Suprapubic skin (tissue), 4 donors: ENCODE results near the gene HSPB3. TPM values are rescaled to one million over a fixed set of nuclear protein-coding genes. Genes with fewer than 3 reads are reported as not detected.

Experiments used
- DNase-seq, 2 donors: peaks; one replicate each; pipeline ENCODE4 v3.0.0-alpha.2; 2019; ENCODE audit warnings: low spot score in 2 of 2
- H3K27ac ChIP-seq: fragments of 200-600 bp; sonication (generic); one replicate; pipeline ENCODE4 v1.5.1; 2019
- H3K27me3 ChIP-seq: fragments of 200-600 bp; sonication (generic); one replicate; pipeline ENCODE4 v1.5.1; 2019
- H3K36me3 ChIP-seq: fragments of 200-600 bp; sonication (generic); one replicate; pipeline ENCODE4 v1.5.1; 2019
- H3K4me1 ChIP-seq: fragments of 200-600 bp; sonication (generic); one replicate; pipeline ENCODE4 v1.5.1; 2019
- H3K4me3 ChIP-seq: fragments of 200-600 bp; sonication (generic); one replicate; pipeline ENCODE4 v1.5.1; 2019; ENCODE audit warnings: mild to moderate bottlenecking
- H3K9me3 ChIP-seq: fragments of 200-600 bp; sonication (generic); one replicate; pipeline ENCODE4 v1.5.1; 2019
- EP300 ChIP-seq: sonication (generic); formaldehyde crosslinking; IDR thresholded peaks from one replicate; pipeline ENCODE4 v1.6.1; 2017; ENCODE audit warnings: antibody characterized with exemption
- POLR2A ChIP-seq, 2 donors: fragments of 450-650 bp; IDR thresholded peaks; one replicate each; pipeline ENCODE4 v1.6.1; 2017; ENCODE audit warnings: antibody characterized with exemption in 2 of 2, mild to moderate bottlenecking in 2 of 2, moderate library complexity in 2 of 2
- POLR2AphosphoS5 ChIP-seq, 3 donors: sonication (generic); formaldehyde crosslinking; IDR thresholded peaks; one replicate each; pipeline ENCODE4 v1.6.1; 2017; ENCODE audit warnings: antibody characterized with exemption in 3 of 3
- WGBS: methylation state at CpG from one replicate; pipeline ENCODE4 v1.1.5; 2018; 5-methylcytosine and 5-hydroxymethylcytosine counted together
- total RNA-seq, 4 donors: library from RNA; depleted of rRNA; stranded (reverse); fragments of >200 nt; gene quantifications; one replicate each; pipeline ENCODE4 v1.1.0, GENCODE V29; 2016
- TF ChIP-seq, protein P1 (sequence below), 2 donors: fragments of 200-600 bp in 1 of 2; fragments of 450-650 bp in 1 of 2; sonication (generic) in 1 of 2; IDR thresholded peaks; one replicate each; pipeline ENCODE4 v1.5.1; 2016 to 2019; ENCODE audit warnings: antibody characterized with exemption in 2 of 2, mild to moderate bottlenecking in 1 of 2, moderate library complexity in 1 of 2

HSPB3 gene
- total RNA-seq, 4 donors from 2014 or later, result 1.1 to 2.0 TPM; not detected in 2

GRCh38 chr5:54438620-54439389 lies 16.7 kb upstream of the HSPB3 start:
- TF ChIP-seq POLR2AphosphoS5 (IDR thresholded peaks at IDR 0.05), result no peak
- TF ChIP-seq EP300, result no peak
- TF ChIP-seq, protein P1, sequence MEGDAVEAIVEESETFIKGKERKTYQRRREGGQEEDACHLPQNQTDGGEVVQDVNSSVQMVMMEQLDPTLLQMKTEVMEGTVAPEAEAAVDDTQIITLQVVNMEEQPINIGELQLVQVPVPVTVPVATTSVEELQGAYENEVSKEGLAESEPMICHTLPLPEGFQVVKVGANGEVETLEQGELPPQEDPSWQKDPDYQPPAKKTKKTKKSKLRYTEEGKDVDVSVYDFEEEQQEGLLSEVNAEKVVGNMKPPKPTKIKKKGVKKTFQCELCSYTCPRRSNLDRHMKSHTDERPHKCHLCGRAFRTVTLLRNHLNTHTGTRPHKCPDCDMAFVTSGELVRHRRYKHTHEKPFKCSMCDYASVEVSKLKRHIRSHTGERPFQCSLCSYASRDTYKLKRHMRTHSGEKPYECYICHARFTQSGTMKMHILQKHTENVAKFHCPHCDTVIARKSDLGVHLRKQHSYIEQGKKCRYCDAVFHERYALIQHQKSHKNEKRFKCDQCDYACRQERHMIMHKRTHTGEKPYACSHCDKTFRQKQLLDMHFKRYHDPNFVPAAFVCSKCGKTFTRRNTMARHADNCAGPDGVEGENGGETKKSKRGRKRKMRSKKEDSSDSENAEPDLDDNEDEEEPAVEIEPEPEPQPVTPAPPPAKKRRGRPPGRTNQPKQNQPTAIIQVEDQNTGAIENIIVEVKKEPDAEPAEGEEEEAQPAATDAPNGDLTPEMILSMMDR (IDR thresholded peaks at IDR 0.05), result no peak
- TF ChIP-seq POLR2A (IDR thresholded peaks at IDR 0.05), result no peak
- H3K4me3 ChIP-seq, result no peak overlapping the region
- 85% methylated on average over 7 of the region's 7 CpGs for WGBS

GRCh38 chr5:54440456-54440893 lies 15.0 kb upstream of the HSPB3 start:
- no peak for DNase-seq
- WGBS, result 46% methylated on average over 6 of the region's 6 CpGs
- TF ChIP-seq POLR2AphosphoS5 (IDR thresholded peaks at IDR 0.05) (no peak), POLR2A (IDR thresholded peaks at IDR 0.05) (no peak), EP300 (no peak)
- TF ChIP-seq, protein P1 (IDR thresholded peaks at IDR 0.05), result no peak
- H3K4me1 ChIP-seq, result peaks cover 11% of the 10 kb centered on the region
- H3K27me3 ChIP-seq, result no peaks in the 10 kb centered on the region
- no peaks in the 10 kb centered on the region for H3K9me3 ChIP-seq
- H3K27ac ChIP-seq, result no peak overlapping the region
- H3K36me3 ChIP-seq, result no peaks in the 10 kb centered on the region
- no peak overlapping the region for H3K4me3 ChIP-seq

More at GRCh38 chr5:54438620-54439389, 16.7 kb upstream of the HSPB3 start:
- DNase-seq, result no peak
- H3K4me1 ChIP-seq, result peaks cover 11% of the 10 kb centered on the region
- no peak overlapping the region for H3K27ac ChIP-seq
- no peaks in the 10 kb centered on the region for H3K9me3 ChIP-seq
- H3K36me3 ChIP-seq, result no peaks in the 10 kb centered on the region
- no peaks in the 10 kb centered on the region for H3K27me3 ChIP-seq

DNA sequence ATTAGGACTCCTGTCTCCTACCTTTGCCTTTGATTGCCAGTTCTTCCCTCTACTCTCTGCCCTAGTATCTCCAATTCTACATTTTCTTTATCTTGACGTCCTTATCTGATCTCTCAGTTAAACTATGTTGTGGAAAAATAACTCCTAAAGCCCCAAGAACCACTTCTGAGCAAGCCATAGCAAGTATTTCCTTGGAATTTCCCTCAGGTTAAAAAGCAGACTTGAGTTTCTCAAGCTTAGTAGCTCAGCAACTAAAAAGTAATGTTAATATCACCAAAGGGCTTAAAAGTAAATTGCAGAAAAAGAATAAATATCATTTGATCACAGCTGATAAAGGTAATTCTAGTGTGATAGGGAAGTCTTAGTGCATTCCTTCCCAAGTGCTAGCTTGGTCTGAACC lies 13.2 kb upstream of the HSPB3 start:
- TF ChIP-seq POLR2A (IDR thresholded peaks at IDR 0.05) (no peak), POLR2AphosphoS5 (IDR thresholded peaks at IDR 0.05) (no peak), EP300 (no peak)
- TF ChIP-seq, protein P1 (IDR thresholded peaks at IDR 0.05), result no peak

GRCh38 chr5:54443270-54443669 lies 12.2 kb upstream of the HSPB3 start:
- peaks cover 11% of the 10 kb centered on the region for H3K4me1 ChIP-seq
- DNase-seq, result no peak
- H3K27me3 ChIP-seq, result no peaks in the 10 kb centered on the region
- H3K4me3 ChIP-seq, result no peak overlapping the region
- H3K27ac ChIP-seq, result no peak overlapping the region
- no peak for TF ChIP-seq EP300
- TF ChIP-seq, protein P1 (IDR thresholded peaks at IDR 0.05), result peak in 1 of 2 donors; percentile 6
- no peak for TF ChIP-seq POLR2A (IDR thresholded peaks at IDR 0.05)
- no peaks in the 10 kb centered on the region for H3K9me3 ChIP-seq
- H3K36me3 ChIP-seq, result no peaks in the 10 kb centered on the region

More for the DNA sequence above, 13.2 kb upstream of the HSPB3 start:
- Histone ChIP-seq H3K27ac (no peak overlapping the region), H3K4me3 (no peak overlapping the region), H3K36me3 (no peaks in the 10 kb centered on the region), H3K27me3 (no peaks in the 10 kb centered on the region), H3K4me1 (peaks cover 11% of the 10 kb centered on the region), H3K9me3 (no peaks in the 10 kb centered on the region)
- 9% methylated on average over 1 of the region's 1 CpG for WGBS
- DNase-seq, result no peak

- 71% methylated on average over 2 of the region's 2 CpGs for WGBS
- no peaks in the 10 kb centered on the region for H3K9me3 ChIP-seq
Measured at GRCh38 chr5:54445691-54446378, 9.7 kb upstream of the HSPB3 start.

More at GRCh38 chr5:54445691-54446378, 9.7 kb upstream of the HSPB3 start:
- Histone ChIP-seq H3K36me3 (no peaks in the 10 kb centered on the region), H3K4me3 (no peak overlapping the region), H3K27me3 (no peaks in the 10 kb centered on the region), H3K4me1 (peaks cover 7% of the 10 kb centered on the region), H3K27ac (no peak overlapping the region)
- DNase-seq, result no peak
- TF ChIP-seq POLR2AphosphoS5 (IDR thresholded peaks at IDR 0.05) (no peak), EP300 (no peak), POLR2A (IDR thresholded peaks at IDR 0.05) (no peak)
